Memory B cell (primary cell): ENCODE data around the gene CHRD.
A peak's percentile ranks its signal among the peaks of the same experiment; 100 is the strongest.

Experiments
- ATAC-seq: fragments of 150-1000 bp; cut with Tn5 transposase; 2 replicates; pipeline ENCODE4 v1.10.0; 2021; ENCODE audit warnings: low read depth, mild to moderate bottlenecking, moderate library complexity
- DNase-seq, 2 donors: peaks; one replicate each; pipeline ENCODE4 v3.0.0; 2022; ENCODE audit warnings: low spot score in 2 of 2
- H3K27ac Mint-ChIP-seq: one replicate; pipeline ENCODE4 v1.8.0; 2022; ENCODE audit warnings: mild to moderate bottlenecking, moderate library complexity, mixed read lengths
- H3K27me3 Mint-ChIP-seq: one replicate; pipeline ENCODE4 v1.8.0; 2022; ENCODE audit warnings: mixed read lengths
- H3K36me3 Mint-ChIP-seq: one replicate; pipeline ENCODE4 v1.8.0; 2022; ENCODE audit warnings: mild to moderate bottlenecking, mixed read lengths
- H3K4me1 Mint-ChIP-seq: one replicate; pipeline ENCODE4 v1.8.0; 2022; ENCODE audit warnings: mixed read lengths
- H3K4me3 Mint-ChIP-seq: one replicate; pipeline ENCODE4 v1.8.0; 2022; ENCODE audit warnings: mild to moderate bottlenecking, moderate library complexity, mixed read lengths
- H3K9me3 Mint-ChIP-seq: one replicate; pipeline ENCODE4 v1.8.0; 2022; ENCODE audit warnings: mixed read lengths

CHRD gene

DNA sequence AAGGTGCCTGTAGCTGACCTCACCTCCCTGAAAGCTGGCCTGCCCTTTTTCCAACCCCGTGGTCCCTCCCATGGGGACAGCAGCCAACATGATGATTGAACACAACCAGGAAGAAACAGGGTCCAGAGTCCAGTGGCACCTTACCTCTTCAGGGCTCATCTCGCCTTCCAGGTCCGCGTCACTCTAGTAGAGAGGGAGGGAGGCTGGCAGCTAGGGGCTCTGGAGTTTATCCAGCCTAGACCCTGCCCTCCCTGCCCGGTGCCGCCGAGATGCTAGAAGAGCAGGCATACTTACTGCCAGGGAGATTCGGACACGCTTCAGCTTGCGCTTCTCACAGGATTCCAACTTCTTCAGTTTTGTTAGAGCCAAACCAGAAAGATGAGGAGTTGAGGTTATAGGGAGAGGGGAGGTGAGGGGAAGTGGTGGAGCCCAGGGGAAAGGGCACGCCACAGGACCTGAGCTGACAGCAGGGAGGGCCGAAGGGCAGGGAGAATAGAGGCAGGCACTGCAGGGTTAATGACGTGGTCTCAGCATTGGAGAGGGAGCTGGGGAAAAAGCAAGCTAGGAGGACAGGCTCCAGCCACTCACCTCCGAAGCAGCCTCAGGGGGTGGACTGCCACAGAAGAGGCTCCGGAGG lies 27.6 kb upstream of the CHRD start:
- Mint-ChIP-seq H3K9me3 (no peaks in the 10 kb centered on the region), H3K36me3 (no peaks in the 10 kb centered on the region), H3K4me3 (no peak overlapping the region), H3K4me1 (peaks cover 2% of the 10 kb centered on the region), H3K27me3 (no peaks in the 10 kb centered on the region), H3K27ac (no peak overlapping the region)
- no peak for DNase-seq
- ATAC-seq: no peak

DNA sequence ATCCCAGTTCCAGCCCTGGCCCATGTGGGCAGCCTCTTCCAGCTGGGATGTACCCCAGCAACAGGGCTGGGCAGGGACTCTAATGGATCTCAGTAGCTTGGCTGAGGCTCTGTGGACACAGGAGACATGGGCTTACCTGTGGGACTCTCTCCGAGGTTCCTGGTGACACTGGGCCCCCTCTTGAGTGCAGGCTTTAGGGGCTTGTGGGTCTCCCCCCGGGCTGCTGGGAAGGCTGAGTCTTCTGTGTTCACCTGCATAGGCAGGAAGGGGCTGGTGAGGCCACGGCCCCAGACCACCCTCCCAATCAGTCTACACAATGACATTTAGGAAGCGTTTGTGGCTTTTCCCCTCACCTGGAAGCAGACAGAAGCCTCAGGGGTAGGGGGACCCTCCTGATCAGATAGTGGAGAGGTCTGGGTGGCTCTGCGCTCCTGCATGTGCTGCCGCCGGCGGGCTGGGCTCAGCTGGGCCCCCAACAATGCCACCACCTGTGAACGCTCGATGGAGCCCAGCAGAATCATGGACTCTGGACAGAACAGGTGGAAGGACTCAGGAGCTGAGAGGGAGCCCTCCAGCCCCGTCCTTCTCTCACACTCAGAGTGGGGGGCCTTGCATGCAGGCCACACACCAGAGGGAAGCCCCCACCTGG lies 26.8 kb upstream of the CHRD start:
- no peaks in the 10 kb centered on the region for H3K9me3 Mint-ChIP-seq
- H3K4me3 Mint-ChIP-seq: no peak overlapping the region
- no peaks in the 10 kb centered on the region for H3K27me3 Mint-ChIP-seq
- ATAC-seq (no peak), DNase-seq (no peak)
- peaks cover 2% of the 10 kb centered on the region for H3K4me1 Mint-ChIP-seq
- no peak overlapping the region for H3K27ac Mint-ChIP-seq
- no peaks in the 10 kb centered on the region for H3K36me3 Mint-ChIP-seq

DNA sequence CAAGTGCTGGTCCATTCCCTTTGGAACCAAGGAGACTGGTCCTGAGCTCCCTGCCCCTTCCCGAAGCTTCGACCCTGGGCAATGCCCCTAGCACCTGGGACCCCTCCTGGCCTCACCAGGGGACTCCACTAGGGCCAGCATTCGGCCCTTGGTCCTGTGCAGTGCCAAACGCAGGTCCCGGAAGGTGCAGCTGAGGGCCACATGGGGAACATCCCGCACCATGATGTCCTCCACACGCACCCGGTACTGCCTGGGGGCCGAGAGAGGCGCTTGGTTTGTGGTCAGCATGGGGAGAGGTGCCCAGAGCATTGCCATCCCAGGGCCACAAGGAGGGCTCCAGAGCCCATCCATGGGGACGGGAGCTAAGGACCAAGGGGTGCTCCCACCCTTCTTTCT lies 26.3 kb upstream of the CHRD start:
- DNase-seq (no peak), ATAC-seq (no peak)
- Mint-ChIP-seq H3K27ac (no peak overlapping the region), H3K4me1 (peaks cover 2% of the 10 kb centered on the region), H3K9me3 (no peaks in the 10 kb centered on the region), H3K27me3 (no peaks in the 10 kb centered on the region), H3K36me3 (no peaks in the 10 kb centered on the region), H3K4me3 (no peak overlapping the region)

DNA sequence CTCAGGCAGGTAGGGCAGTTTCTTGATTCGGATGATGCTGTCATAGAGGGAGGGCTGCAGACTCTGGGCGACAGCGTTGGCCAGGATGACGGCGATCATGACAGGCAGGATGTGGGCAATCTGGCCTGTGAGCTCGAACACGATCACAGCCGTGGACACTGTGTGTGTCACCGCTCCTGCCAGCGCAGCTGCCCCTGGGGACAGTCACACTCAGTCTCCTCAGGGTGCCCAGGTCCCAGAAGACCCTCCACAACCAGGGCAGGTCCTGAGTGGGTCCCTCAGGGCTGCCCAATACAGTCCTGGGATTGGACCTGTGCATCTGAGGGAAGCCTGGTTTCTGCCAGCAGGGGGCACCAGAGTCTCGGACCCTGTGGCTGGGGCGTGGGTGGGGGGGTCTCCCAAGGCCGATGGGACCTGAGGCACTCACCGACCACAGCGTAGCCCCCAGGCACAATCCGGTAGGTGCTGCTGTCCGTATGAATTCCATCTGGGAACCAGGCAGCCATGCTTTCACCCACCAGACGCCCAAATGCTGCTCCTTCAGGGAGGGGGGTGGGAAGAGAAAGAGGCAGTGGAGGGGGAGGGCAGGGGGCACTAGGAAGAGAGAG lies 25.6 kb upstream of the CHRD start:
- DNase-seq (peak; percentile 55 to 61), ATAC-seq (peak; percentile 84)
- Mint-ChIP-seq H3K9me3 (no peaks in the 10 kb centered on the region), H3K27ac (no peak overlapping the region), H3K36me3 (no peaks in the 10 kb centered on the region), H3K4me1 (peaks cover 2% of the 10 kb centered on the region), H3K4me3 (no peak overlapping the region), H3K27me3 (no peaks in the 10 kb centered on the region)

DNA sequence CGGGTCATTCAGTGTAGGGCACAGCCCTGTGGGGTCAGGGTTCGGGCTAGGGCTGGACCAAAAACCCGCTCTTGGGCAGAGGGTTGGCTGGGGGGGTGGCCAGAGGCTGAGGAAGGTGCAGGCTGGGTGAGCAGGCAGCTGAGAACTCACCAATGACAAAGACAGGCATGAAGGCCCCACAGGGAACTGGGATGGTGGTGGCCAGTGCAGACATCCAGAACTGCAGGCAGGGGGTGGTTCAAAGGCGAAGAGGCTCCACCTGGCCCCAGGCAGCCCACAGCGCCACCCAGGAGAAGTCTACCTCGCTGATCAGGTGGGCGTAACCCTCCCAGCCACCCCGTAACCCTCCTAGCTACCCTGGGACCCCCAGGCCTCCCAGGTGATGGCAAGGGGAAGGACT lies 25.1 kb upstream of the CHRD start:
- no peak overlapping the region for H3K27ac Mint-ChIP-seq
- no peak overlapping the region for H3K4me3 Mint-ChIP-seq
- no peak for ATAC-seq

GRCh38 chr3:184355261-184356040 lies 24.4 kb upstream of the CHRD start:
- Mint-ChIP-seq H3K27ac (no peak overlapping the region), H3K9me3 (no peaks in the 10 kb centered on the region), H3K27me3 (no peaks in the 10 kb centered on the region), H3K36me3 (no peaks in the 10 kb centered on the region), H3K4me1 (peaks cover 5% of the 10 kb centered on the region), H3K4me3 (no peak overlapping the region)
- no peak for DNase-seq
- no peak for ATAC-seq

More for the DNA sequence above, 25.1 kb upstream of the CHRD start:
- no peaks in the 10 kb centered on the region for H3K36me3 Mint-ChIP-seq
- peaks cover 2% of the 10 kb centered on the region for H3K4me1 Mint-ChIP-seq
- no peaks in the 10 kb centered on the region for H3K27me3 Mint-ChIP-seq
- no peak for DNase-seq
- H3K9me3 Mint-ChIP-seq: no peaks in the 10 kb centered on the region

DNA sequence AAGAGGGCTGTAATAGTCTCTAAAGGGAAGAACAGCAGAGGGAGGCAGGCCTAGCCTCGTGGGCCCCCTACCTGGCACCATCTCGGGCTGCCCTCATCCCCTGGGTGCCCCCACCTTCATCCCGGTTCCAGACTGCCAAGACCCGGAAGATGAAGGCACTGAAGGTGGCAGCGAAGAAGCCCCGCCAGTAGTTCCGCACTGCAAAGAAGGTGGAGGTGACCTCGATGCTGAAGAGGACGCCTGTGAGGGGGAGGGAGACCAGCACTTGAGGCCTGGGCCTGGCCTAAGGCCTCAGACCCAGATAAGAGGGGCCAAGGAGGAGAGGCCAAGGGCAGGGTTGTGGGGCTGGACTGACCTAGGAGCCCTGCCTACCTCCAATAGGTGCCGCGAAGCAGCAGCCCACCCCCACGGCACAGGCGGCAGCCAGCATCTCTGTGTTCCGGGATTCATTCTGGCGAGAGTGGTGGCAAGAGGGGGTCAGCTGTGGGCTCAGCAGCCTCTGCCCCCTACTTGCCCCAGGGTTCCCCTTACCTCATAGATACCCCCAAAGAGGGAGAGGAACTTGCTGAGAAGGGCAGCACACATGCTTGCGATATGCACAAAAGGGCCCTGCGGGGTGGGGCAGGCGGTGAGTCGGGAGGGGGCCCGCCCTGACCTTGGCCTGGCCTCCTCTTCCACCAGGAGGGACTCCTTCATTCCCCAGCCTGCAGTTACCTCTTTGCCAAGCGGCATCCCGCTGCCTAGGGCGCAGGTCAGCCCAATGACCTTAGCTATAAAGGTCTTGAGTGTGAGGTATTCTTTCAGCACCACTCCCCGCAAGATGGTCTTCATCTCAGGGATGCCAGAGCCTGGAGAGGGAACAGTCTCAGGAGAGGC lies 22.4 kb upstream of the CHRD start:
- H3K27me3 Mint-ChIP-seq: no peaks in the 10 kb centered on the region
- H3K27ac Mint-ChIP-seq: no peak overlapping the region
- H3K4me1 Mint-ChIP-seq: peaks cover 13% of the 10 kb centered on the region
- no peak overlapping the region for H3K4me3 Mint-ChIP-seq
- no peaks in the 10 kb centered on the region for H3K9me3 Mint-ChIP-seq
- no peaks in the 10 kb centered on the region for H3K36me3 Mint-ChIP-seq
- DNase-seq (no peak), ATAC-seq (no peak)

GRCh38 chr3:184358124-184358767 lies 21.6 kb upstream of the CHRD start:
- DNase-seq (no peak), ATAC-seq (no peak)
- Mint-ChIP-seq H3K27me3 (no peaks in the 10 kb centered on the region), H3K4me1 (peaks cover 14% of the 10 kb centered on the region), H3K4me3 (no peak overlapping the region), H3K9me3 (no peaks in the 10 kb centered on the region), H3K36me3 (no peaks in the 10 kb centered on the region), H3K27ac (no peak overlapping the region)

DNA sequence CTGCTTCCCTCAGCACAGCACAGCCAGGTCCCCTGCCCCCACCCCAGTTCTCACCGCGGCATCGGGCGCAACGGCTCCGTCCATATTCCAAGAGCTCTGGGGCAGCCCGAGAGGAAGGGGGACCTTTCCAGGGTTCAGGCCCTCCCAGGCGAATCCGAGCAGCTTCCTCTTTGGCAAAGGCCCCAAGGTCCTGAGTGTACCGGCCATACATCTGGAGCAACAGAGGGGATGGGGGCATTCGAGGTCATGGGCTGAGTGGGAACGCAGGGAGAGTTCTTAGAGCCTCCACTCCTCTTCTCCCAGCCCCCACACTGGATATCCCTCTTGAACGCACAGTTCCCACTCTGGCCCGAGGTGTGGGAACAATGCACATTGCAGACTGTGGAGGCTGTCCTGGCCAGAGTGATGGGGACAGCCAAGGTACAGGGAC lies 20.9 kb upstream of the CHRD start:
- no peak for ATAC-seq
- Mint-ChIP-seq H3K27me3 (no peaks in the 10 kb centered on the region), H3K9me3 (no peaks in the 10 kb centered on the region), H3K36me3 (no peaks in the 10 kb centered on the region), H3K27ac (no peak overlapping the region), H3K4me1 (peaks cover 17% of the 10 kb centered on the region), H3K4me3 (peak overlapping the region; percentile 41)
- DNase-seq: no peak

GRCh38 chr3:184359610-184360009 lies 20.2 kb upstream of the CHRD start:
- no peak overlapping the region for H3K27ac Mint-ChIP-seq
- H3K36me3 Mint-ChIP-seq: no peaks in the 10 kb centered on the region

DNA sequence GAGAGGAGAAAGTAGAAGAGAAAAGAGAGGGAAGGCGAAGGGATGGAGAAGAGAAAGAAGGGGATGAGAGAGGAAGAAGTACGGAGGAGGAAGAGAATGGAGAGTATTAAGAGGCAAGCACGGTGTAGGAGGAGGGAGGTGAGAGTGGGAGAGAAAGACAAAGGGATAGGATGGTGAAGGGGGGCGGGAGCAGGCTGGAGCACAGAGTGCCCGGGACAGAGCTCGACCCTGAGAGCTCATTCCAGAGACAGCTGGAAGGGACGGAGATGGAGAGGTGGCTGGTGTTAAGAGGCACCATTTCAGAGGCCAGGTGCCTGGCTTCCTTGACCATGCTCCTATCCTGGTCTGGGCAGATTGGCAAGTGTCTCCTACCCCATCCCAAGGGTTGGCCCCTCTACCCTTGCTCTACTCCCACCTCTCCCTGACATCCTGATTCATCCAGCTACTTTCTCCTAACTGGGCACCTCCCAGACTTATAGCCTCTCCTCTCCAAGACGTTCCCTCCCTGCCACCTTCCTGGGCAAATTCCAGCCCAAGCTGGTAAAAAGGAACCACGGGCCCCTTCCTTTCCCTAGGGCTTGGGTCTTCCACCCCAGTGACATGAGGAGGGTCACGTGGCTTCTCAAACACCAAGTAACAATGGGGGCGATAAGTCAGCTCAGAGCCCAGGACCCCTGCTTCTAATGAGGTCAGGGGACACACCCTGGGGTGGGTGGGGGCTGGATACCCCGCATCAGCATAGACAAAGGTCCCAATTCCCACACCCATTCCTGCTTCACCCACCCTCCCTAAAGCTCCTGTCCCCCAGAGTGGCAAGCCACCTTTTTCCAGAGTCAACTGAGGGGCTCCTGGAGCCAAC lies 19.6 kb upstream of the CHRD start:
- H3K4me1 Mint-ChIP-seq: peaks cover 28% of the 10 kb centered on the region
- H3K4me3 Mint-ChIP-seq: peak overlapping the region; percentile 89
- no peak for DNase-seq
- H3K27ac Mint-ChIP-seq: no peak overlapping the region
- H3K27me3 Mint-ChIP-seq: no peaks in the 10 kb centered on the region
- peaks cover 4% of the 10 kb centered on the region for H3K36me3 Mint-ChIP-seq
- ATAC-seq: no peak
- no peaks in the 10 kb centered on the region for H3K9me3 Mint-ChIP-seq

More at GRCh38 chr3:184359610-184360009, 20.2 kb upstream of the CHRD start:
- H3K27me3 Mint-ChIP-seq: no peaks in the 10 kb centered on the region
- H3K4me3 Mint-ChIP-seq: peak overlapping the region; percentile 62
- no peak for DNase-seq
- no peaks in the 10 kb centered on the region for H3K9me3 Mint-ChIP-seq
- H3K4me1 Mint-ChIP-seq: peaks cover 21% of the 10 kb centered on the region
- ATAC-seq: no peak

- no peak for DNase-seq
- H3K36me3 Mint-ChIP-seq: peaks cover 6% of the 10 kb centered on the region
- H3K27me3 Mint-ChIP-seq: no peaks in the 10 kb centered on the region
- peaks cover 28% of the 10 kb centered on the region for H3K4me1 Mint-ChIP-seq
- H3K9me3 Mint-ChIP-seq: no peaks in the 10 kb centered on the region
- H3K4me3 Mint-ChIP-seq: peak overlapping the region; percentile 89
- no peak overlapping the region for H3K27ac Mint-ChIP-seq
- ATAC-seq: no peak
These were observed 18.8 kb upstream of the CHRD start for GRCh38 chr3:184360929-184361531.
